Heart right ventricle (tissue), 16 donors: Measurements from ENCODE around the gene CREBRF. TPM values are rescaled to one million over a fixed set of nuclear protein-coding genes. Genes with fewer than 3 reads are reported as not detected.

Experiments used
- ATAC-seq, 8 donors: fragments of 200-7000 bp; cut with Tn5 transposase; one replicate each; pipeline ENCODE4 v1.9.1; 2020; ENCODE audit warnings: mild to moderate bottlenecking in 8 of 8, moderate library complexity in 8 of 8, moderate number of reproducible peaks in 1 of 8
- DNase-seq, 2 donors: peaks; one replicate each; pipeline ENCODE4 v3.0.0-alpha.2; 2020
- H3K27ac ChIP-seq, 10 donors: fragments of 200-600 bp; sonication (generic) in 2 of 10; one replicate each; pipeline versions ENCODE4 v1.5.0 to v1.8.0; 2020 to 2022; ENCODE audit warnings: mild to moderate bottlenecking in 3 of 10
- H3K27me3 ChIP-seq, 7 donors: fragments of 200-600 bp; one replicate each; pipeline ENCODE4 v1.8.0; 2021 to 2022; ENCODE audit warnings: mild to moderate bottlenecking in 2 of 7
- H3K36me3 ChIP-seq, 9 donors: fragments of 200-600 bp; sonication (generic) in 1 of 9; one replicate each; pipeline versions ENCODE4 v1.5.0 to v1.8.0; 2020 to 2022; ENCODE audit warnings: mild to moderate bottlenecking in 2 of 9
- H3K4me1 ChIP-seq, 9 donors: fragments of 200-600 bp; sonication (generic) in 1 of 9; one replicate each; pipeline versions ENCODE4 v1.5.0 to v1.8.0; 2020 to 2022; ENCODE audit warnings: mild to moderate bottlenecking in 4 of 9
- H3K4me3 ChIP-seq, 10 donors: fragments of 200-600 bp; sonication (generic) in 2 of 10; one replicate each; pipeline versions ENCODE4 v1.5.0 to v1.8.0; 2020 to 2022; ENCODE audit warnings: mild to moderate bottlenecking in 7 of 10, moderate library complexity in 2 of 10
- H3K9me3 ChIP-seq, 11 donors: fragments of 200-600 bp in 10 of 11; sonication (generic) in 2 of 11; one replicate each; pipeline versions ENCODE4 v1.5.0 to v1.8.0; 2013 to 2022; ENCODE audit warnings: mild to moderate bottlenecking in 2 of 11, control low read depth in 1 of 11, moderate library complexity in 1 of 11
- CTCF ChIP-seq, 9 donors: fragments of 200-600 bp; sonication (generic) in 2 of 9; IDR thresholded peaks; one replicate each; pipeline versions ENCODE4 v1.5.0 to v1.8.0; 2021 to 2022; ENCODE audit warnings: antibody characterized with exemption in 9 of 9, mild to moderate bottlenecking in 5 of 9, moderate library complexity in 1 of 9
- WGBS, 2 donors: extraction: QIAGEN DNeasy Blood & Tissue Kit; methylation state at CpG; one replicate each; pipeline ENCODE4 v1.1.7; 2013; ENCODE audit warnings: inconsistent platforms in 1 of 2; 5-methylcytosine and 5-hydroxymethylcytosine counted together
- intact Hi-C, 10 donors: fragments of 100-400 bp; cut with DNase I; formaldehyde crosslinking; loops; one replicate each; pipeline versions ENCODE4 v1.11.1 to v1.14.2; 2022
- polyA plus RNA-seq, 2 donors: library from polyadenylated mRNA; stranded (reverse); fragments of 200-250 nt; gene quantifications; one replicate each; pipeline ENCODE4 v1.2.3, GENCODE V29; 2013
- total RNA-seq, 10 donors: library from RNA; stranded (reverse); fragmentation: NEBNext Ultra II Directional in 3 of 10; extraction: Animal tissue kit (Norgen Biotek cat#: 25700) in 3 of 10; gene quantifications; one replicate each; pipeline versions ENCODE4 v1.2.1 to v1.2.4, GENCODE V29; 2021 to 2023
- donor health status: Arrhythmogenic right ventricular cardiomyopathy.
- donor health status: ischemic (EF 13 %, LVEDD 7.1; RV severe dilation, severe dysfunction).
- donor health status: healthy with polysubstance abuse.
- donor health status: DM: no; HTN: yes; CAD: no.
- donor health status: DM: no; HTN: no; CAD: no.
- donor health status: ischemic (EF 25% LVEDD 6.9; RV normal size, moderate dysfunction).
- donor health status: ischemic (EF 25% LVEDD 5.7; RV mildly dilated, moderate dysfunction).
- donor health status: healthy.
- donor health status: DM: yes; HTN: yes; CAD: no.
- donor health status: Ischemic cardiomyopathy.
- donor health status: ischemic (EF 35%, LVEDD 5.7; RV mildly dilated, moderate dysfunction).
- donor health status: nonischemic (EF 11% LVEDD 7.7; RV severe dilation, severe dysfunction).
- donor health status: DM: yes; HTN: yes; CAD: no.
- donor health status: PGD.
- donor health status: ischemic (EF 29% LVEDD 5.4; RV normal size, mild dysfunction).
- donor health status: nonischemic (EF 23%, LVEDD 6.1; RV moderate dilation, normal function).

Gene CREBRF
- total and polyA plus RNA-seq, 12 donors, result 1.5 to 31.1 (median 27.7) TPM

- Histone ChIP-seq H3K4me3 (no peak overlapping the region), H3K27me3 (no peaks in the 10 kb centered on the region), H3K9me3 (no peaks in the 10 kb centered on the region), H3K4me1 (peaks cover 8 to 89% (median 46%) of the 10 kb centered on the region in 9 donors), H3K36me3 (no peaks in the 10 kb centered on the region), H3K27ac (peak overlapping the region in 5 of 10 donors; percentile 6 to 90 (median 13))
- 70 to 79% methylated on average over 4 of the region's 4 CpGs for WGBS, 2 donors
- no peak for TF ChIP-seq CTCF (IDR thresholded peaks at IDR 0.05)
- ATAC-seq, result peak in 1 of 8 donors; percentile 38
- intact Hi-C loops, result loop anchor here in 3 of 10 donors (5.0 to 10.0 kb wide), 3 partner anchors 46 to 273 kb away; partner anchors contain the start of genes BNIP1 (in 1 of the 3) and CREBRF (in 1 of the 3)
- no peak for DNase-seq
Observed at GRCh38 chr5:173011566-173011965, 44.6 kb upstream of the CREBRF start.

GRCh38 chr5:173012882-173013281 lies 43.3 kb upstream of the CREBRF start:
- intact Hi-C loops, result loop anchor here in 3 of 10 donors (5.0 to 10.0 kb wide), 3 partner anchors 44 to 272 kb away; partner anchors contain the start of genes BNIP1 (in 1 of the 3) and CREBRF (in 1 of the 3)
- no peaks in the 10 kb centered on the region for H3K9me3 ChIP-seq
- H3K4me3 ChIP-seq, result no peak overlapping the region
- 90 to 97% methylated on average over 4 of the region's 4 CpGs for WGBS, 2 donors
- peaks cover 8 to 92% (median 44%) of the 10 kb centered on the region in 9 donors for H3K4me1 ChIP-seq
- no peaks in the 10 kb centered on the region for H3K27me3 ChIP-seq
- no peak for TF ChIP-seq CTCF (IDR thresholded peaks at IDR 0.05)
- peak in 1 of 2 donors; percentile 25 for DNase-seq
- peak overlapping the region in 1 of 10 donors; percentile 90 for H3K27ac ChIP-seq
- no peak for ATAC-seq
- H3K36me3 ChIP-seq, result no peaks in the 10 kb centered on the region

DNA sequence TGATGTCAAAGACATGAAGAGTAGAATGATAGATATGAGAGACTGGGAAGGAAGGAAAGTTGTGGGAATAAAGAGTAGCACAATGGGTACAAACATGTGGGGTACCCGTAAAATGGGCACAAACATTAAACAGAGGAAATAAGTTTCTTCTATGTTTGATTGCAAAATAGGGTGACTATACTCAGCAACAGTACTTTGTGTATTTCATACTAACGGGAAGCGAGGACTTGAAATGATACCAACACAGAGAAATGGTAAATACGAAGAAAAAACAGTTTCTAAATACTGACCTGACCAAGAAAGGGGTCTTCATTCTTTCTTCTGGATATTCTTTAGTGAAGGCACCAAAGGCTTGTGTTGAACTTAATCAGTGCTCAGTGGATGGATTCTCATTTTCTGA lies 41.5 kb upstream of the CREBRF start:
- peaks cover 8 to 98% (median 44%) of the 10 kb centered on the region in 9 donors for H3K4me1 ChIP-seq
- no peak for DNase-seq
- peaks cover 0 to 2% (median 0%) of the 10 kb centered on the region in 9 donors for H3K36me3 ChIP-seq
- TF ChIP-seq CTCF (IDR thresholded peaks at IDR 0.05), result no peak
- H3K9me3 ChIP-seq, result no peaks in the 10 kb centered on the region
- no peaks in the 10 kb centered on the region for H3K27me3 ChIP-seq
- intact Hi-C loops, result loop anchor here in 3 of 10 donors (5.0 to 10.0 kb wide), 3 partner anchors 43 to 270 kb away; partner anchors contain the start of genes CREBRF (in 2 of the 3) and BNIP1 (in 1 of the 3)
- H3K4me3 ChIP-seq, result no peak overlapping the region
- no peak for ATAC-seq
- peak overlapping the region in 3 of 10 donors; percentile 12 to 90 (median 84) for H3K27ac ChIP-seq
- 89 to 95% methylated on average over 4 of the region's 4 CpGs for WGBS, 2 donors

DNA sequence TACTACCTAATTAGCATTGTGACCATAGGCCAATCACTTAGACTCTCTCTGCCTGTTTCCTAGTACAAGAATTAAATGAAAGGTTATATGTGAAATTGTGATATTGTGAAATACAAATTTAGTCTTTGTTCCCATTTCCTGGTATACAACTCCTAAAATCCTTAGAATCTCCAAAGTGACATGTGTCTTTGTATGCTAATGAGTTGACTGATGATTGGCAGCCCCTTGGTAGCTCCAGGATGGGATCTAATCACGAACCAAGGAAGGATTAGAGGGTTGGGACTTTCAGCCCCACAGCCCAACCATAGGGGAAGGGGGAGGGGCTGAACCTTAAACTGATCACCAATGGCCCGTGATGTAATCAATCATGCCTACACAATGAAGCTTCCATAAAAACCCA lies 41.0 kb upstream of the CREBRF start:
- H3K9me3 ChIP-seq, result no peaks in the 10 kb centered on the region
- no peak for DNase-seq
- H3K4me3 ChIP-seq, result no peak overlapping the region
- peaks cover 0 to 7% (median 0%) of the 10 kb centered on the region in 9 donors for H3K36me3 ChIP-seq
- ATAC-seq, result no peak
- no peak for TF ChIP-seq CTCF (IDR thresholded peaks at IDR 0.05)
- intact Hi-C loops, result loop anchor here in 2 of 10 donors (5.0 to 10.0 kb wide), 3 partner anchors 42 to 270 kb away; partner anchors contain the start of genes BNIP1 (in 1 of the 2) and CREBRF (in 1 of the 2)
- 85 to 88% methylated on average over 2 of the region's 2 CpGs for WGBS, 2 donors
- no peaks in the 10 kb centered on the region for H3K27me3 ChIP-seq
- H3K4me1 ChIP-seq, result peaks cover 5 to 98% (median 43%) of the 10 kb centered on the region in 9 donors
- H3K27ac ChIP-seq, result peak overlapping the region in 6 of 10 donors; percentile 54 to 90 (median 80)
